ENCODE data around the gene LGR6.

The LGR6 gene

DNA sequence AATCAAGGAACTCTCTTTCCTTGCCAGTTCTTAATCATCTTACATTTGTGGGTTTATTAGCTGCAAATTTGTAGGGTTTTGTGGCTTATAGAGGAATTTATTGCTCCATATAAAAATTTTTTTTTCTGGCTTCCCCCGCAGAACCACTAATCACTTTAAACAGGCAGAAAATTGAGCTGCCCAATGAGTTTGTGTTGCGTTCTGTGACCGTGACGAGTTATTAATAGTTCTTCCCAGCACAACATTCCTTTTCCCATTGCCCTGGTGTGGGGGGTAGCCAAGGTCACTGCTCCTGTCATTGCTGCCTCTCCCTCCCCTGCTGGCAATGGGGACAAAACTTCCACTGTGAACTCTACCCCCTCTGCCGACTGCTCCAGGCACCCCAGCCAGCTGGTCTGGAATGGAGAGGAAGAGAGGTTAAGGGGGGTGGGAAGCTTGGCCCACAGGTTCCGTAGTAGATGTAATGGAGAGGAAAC is 93.1 kb downstream of the LGR6 start:
- H3K9me3 Mint-ChIP-seq: no peaks in the 10 kb centered on the region
- peaks cover 39% of the 10 kb centered on the region for H3K27me3 Mint-ChIP-seq (ENCODE audit: low read depth)
- H3K27ac Mint-ChIP-seq: no peak overlapping the region
- peaks cover 5% of the 10 kb centered on the region for H3K4me1 Mint-ChIP-seq (ENCODE audit: low read depth)
- H3K4me3 Mint-ChIP-seq: no peak overlapping the region
- no peaks in the 10 kb centered on the region for H3K36me3 Mint-ChIP-seq (ENCODE audit: low read depth)

- peaks cover 5% of the 10 kb centered on the region for H3K4me1 Mint-ChIP-seq (ENCODE audit: low read depth)
- no peaks in the 10 kb centered on the region for H3K36me3 Mint-ChIP-seq (ENCODE audit: low read depth)
- H3K9me3 Mint-ChIP-seq: no peaks in the 10 kb centered on the region
- H3K4me3 Mint-ChIP-seq: no peak overlapping the region
- peaks cover 42% of the 10 kb centered on the region for H3K27me3 Mint-ChIP-seq (ENCODE audit: low read depth)
- H3K27ac Mint-ChIP-seq: no peak overlapping the region
Measured at GRCh38 chr1:202287196-202287595, 93.6 kb downstream of the LGR6 start.

DNA sequence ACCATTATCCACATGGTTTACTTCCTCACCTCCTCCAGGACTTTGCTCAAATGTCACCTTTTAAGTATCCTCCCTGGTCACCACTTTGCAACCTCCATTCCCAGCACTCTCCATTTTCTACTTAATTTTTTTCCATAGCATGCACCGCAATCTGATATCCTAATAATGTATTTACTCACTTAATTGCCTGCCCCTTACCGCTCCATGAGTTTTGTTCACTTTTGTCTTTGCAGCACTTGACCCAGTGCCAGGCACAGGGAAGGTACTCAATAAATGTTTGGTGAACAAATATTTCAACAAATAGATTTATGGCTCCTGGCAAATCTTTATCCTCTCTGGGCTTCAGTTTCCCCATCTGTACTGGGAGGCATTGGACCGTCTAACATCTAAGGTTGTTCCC is 94.6 kb downstream of the LGR6 start:
- Mint-ChIP-seq H3K4me3 (no peak overlapping the region), H3K9me3 (no peaks in the 10 kb centered on the region), H3K4me1 (ENCODE audit: low read depth) (peaks cover 5% of the 10 kb centered on the region), H3K27ac (no peak overlapping the region), H3K27me3 (ENCODE audit: low read depth) (peaks cover 40% of the 10 kb centered on the region), H3K36me3 (ENCODE audit: low read depth) (no peaks in the 10 kb centered on the region)

GRCh38 chr1:202289009-202289408 is 95.4 kb downstream of the LGR6 start:
- Mint-ChIP-seq H3K27me3 (ENCODE audit: low read depth) (peaks cover 37% of the 10 kb centered on the region), H3K27ac (no peak overlapping the region), H3K36me3 (ENCODE audit: low read depth) (no peaks in the 10 kb centered on the region), H3K4me1 (ENCODE audit: low read depth) (peaks cover under 1% of the 10 kb centered on the region), H3K4me3 (no peak overlapping the region), H3K9me3 (no peaks in the 10 kb centered on the region)

- peaks cover 14% of the 10 kb centered on the region for H3K4me1 Mint-ChIP-seq (ENCODE audit: low read depth)
- H3K4me3 Mint-ChIP-seq: no peak overlapping the region
- H3K9me3 Mint-ChIP-seq: no peaks in the 10 kb centered on the region
- peaks cover 3% of the 10 kb centered on the region for H3K36me3 Mint-ChIP-seq (ENCODE audit: low read depth)
- H3K27ac Mint-ChIP-seq: no peak overlapping the region
- peaks cover 31% of the 10 kb centered on the region for H3K27me3 Mint-ChIP-seq (ENCODE audit: low read depth)
Measured at GRCh38 chr1:202291001-202291400, 97.4 kb downstream of the LGR6 start.

- Mint-ChIP-seq H3K27ac (no peak overlapping the region), H3K36me3 (ENCODE audit: low read depth) (peaks cover 3% of the 10 kb centered on the region), H3K9me3 (no peaks in the 10 kb centered on the region), H3K27me3 (ENCODE audit: low read depth) (peaks cover 31% of the 10 kb centered on the region), H3K4me1 (ENCODE audit: low read depth) (peaks cover 19% of the 10 kb centered on the region), H3K4me3 (no peak overlapping the region)
Measured at GRCh38 chr1:202291961-202292712, 98.5 kb downstream of the LGR6 start.

- H3K36me3 Mint-ChIP-seq (ENCODE audit: low read depth): peaks cover 3% of the 10 kb centered on the region
- no peak overlapping the region for H3K27ac Mint-ChIP-seq
- no peaks in the 10 kb centered on the region for H3K9me3 Mint-ChIP-seq
- H3K4me1 Mint-ChIP-seq (ENCODE audit: low read depth): peaks cover 19% of the 10 kb centered on the region
- peaks cover 25% of the 10 kb centered on the region for H3K27me3 Mint-ChIP-seq (ENCODE audit: low read depth)
- H3K4me3 Mint-ChIP-seq: no peak overlapping the region
Measured at GRCh38 chr1:202292773-202293172, 99.2 kb downstream of the LGR6 start.

DNA sequence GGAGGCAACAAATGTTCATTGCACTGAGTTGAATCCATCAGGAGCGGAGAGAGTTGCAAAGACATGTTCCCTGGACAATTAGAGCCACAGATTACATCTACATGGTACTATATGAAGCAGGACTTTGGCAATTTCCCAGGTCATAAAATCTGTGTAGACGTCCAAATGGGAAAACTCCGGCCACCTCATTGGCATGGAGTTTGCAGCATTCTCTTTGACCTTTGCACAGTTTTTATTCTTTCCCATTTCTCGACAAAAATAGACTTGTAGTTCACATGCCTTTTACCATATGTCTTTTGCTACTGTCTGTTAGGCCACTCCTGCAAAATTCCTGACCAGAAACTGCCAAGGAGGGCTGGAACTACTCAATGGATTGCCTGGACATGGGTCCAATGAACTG is 100.0 kb downstream of the LGR6 start:
- H3K4me1 Mint-ChIP-seq (ENCODE audit: low read depth): peaks cover 19% of the 10 kb centered on the region
- H3K27ac Mint-ChIP-seq: no peak overlapping the region
- peaks cover 3% of the 10 kb centered on the region for H3K36me3 Mint-ChIP-seq (ENCODE audit: low read depth)
- no peaks in the 10 kb centered on the region for H3K9me3 Mint-ChIP-seq
- no peak overlapping the region for H3K4me3 Mint-ChIP-seq
- peaks cover 18% of the 10 kb centered on the region for H3K27me3 Mint-ChIP-seq (ENCODE audit: low read depth)

GRCh38 chr1:202302166-202302565 is 108.6 kb downstream of the LGR6 start:
- no peak overlapping the region for H3K27ac Mint-ChIP-seq

DNA sequence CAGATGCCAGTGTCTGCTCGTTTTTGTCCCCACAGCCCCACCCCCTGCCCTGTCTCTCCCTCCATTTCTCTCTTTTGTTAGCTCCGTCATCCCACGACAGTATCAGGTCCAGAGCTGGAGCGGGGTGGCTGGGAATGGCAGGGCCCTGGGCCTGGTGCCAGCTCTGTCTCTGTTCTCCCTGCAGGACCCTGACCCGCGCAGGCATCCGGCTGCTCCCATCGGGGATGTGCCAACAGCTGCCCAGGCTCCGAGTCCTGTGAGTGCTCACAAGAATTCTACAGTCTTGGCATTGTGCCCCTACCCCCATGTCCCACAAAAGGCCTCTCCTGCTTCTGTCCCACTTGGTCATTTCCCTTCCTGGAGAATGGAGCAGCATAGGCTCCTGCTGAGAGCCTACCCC is 110.8 kb downstream of the LGR6 start:
- Mint-ChIP-seq H3K9me3 (no peaks in the 10 kb centered on the region), H3K4me1 (ENCODE audit: low read depth) (no peaks in the 10 kb centered on the region), H3K36me3 (ENCODE audit: low read depth) (no peaks in the 10 kb centered on the region), H3K27ac (no peak overlapping the region), H3K4me3 (no peak overlapping the region), H3K27me3 (ENCODE audit: low read depth) (peaks cover 4% of the 10 kb centered on the region)

More at GRCh38 chr1:202302166-202302565, 108.6 kb downstream of the LGR6 start:
- Mint-ChIP-seq H3K27me3 (ENCODE audit: low read depth) (peaks cover 4% of the 10 kb centered on the region), H3K36me3 (ENCODE audit: low read depth) (no peaks in the 10 kb centered on the region), H3K4me3 (no peak overlapping the region), H3K4me1 (ENCODE audit: low read depth) (no peaks in the 10 kb centered on the region), H3K9me3 (no peaks in the 10 kb centered on the region)

GRCh38 chr1:202305168-202305567 is 111.6 kb downstream of the LGR6 start:
- H3K27me3 Mint-ChIP-seq (ENCODE audit: low read depth): peaks cover 4% of the 10 kb centered on the region
- H3K27ac Mint-ChIP-seq: no peak overlapping the region

DNA sequence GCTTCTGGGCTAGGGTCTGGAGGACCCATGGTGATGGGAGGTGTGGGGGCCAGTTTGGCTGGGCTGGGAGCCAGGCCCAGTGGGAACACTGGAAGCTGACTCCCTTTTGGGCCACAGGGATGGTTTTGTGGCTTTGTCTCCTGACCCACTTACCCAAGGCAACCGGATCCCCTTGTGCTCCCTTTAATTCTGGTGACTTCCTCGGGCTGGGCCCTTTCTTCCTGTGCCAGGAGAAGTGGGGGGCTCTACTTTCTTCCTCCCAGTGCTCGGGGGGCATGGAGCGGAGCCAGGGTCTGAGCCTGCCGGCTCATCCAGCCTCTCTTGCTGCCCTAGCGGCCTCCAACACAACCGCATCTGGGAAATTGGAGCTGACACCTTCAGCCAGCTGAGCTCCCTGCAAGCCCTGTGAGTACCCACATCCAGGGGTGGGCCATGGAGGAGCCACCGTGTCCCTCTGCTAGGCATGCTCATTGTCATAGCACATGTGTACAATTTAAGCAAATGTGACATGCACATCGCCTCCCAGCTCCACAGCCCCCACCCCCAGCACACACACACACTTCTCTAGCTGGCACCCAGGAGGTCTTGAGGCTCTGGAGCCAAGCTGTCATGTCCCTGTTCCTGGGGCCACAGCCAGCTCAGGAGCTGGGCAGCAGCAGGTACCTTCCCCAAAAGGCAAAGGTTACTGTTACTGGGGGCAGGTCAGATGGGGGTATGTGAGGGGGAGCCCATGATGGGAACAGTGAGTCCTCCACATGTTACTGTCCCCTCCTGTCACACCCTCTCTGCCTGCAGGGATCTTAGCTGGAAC is 113.1 kb downstream of the LGR6 start:
- Mint-ChIP-seq H3K4me3 (no peak overlapping the region), H3K27me3 (ENCODE audit: low read depth) (peaks cover 4% of the 10 kb centered on the region), H3K36me3 (ENCODE audit: low read depth) (no peaks in the 10 kb centered on the region), H3K9me3 (no peaks in the 10 kb centered on the region), H3K27ac (no peak overlapping the region), H3K4me1 (ENCODE audit: low read depth) (no peaks in the 10 kb centered on the region)

More at GRCh38 chr1:202305168-202305567, 111.6 kb downstream of the LGR6 start:
- no peak overlapping the region for H3K4me3 Mint-ChIP-seq
- H3K4me1 Mint-ChIP-seq (ENCODE audit: low read depth): no peaks in the 10 kb centered on the region
- H3K36me3 Mint-ChIP-seq (ENCODE audit: low read depth): no peaks in the 10 kb centered on the region
- H3K9me3 Mint-ChIP-seq: no peaks in the 10 kb centered on the region

- H3K4me1 Mint-ChIP-seq (ENCODE audit: low read depth): no peaks in the 10 kb centered on the region
- no peaks in the 10 kb centered on the region for H3K9me3 Mint-ChIP-seq
- H3K27me3 Mint-ChIP-seq (ENCODE audit: low read depth): peaks cover 7% of the 10 kb centered on the region
- no peak overlapping the region for H3K27ac Mint-ChIP-seq
- H3K36me3 Mint-ChIP-seq (ENCODE audit: low read depth): no peaks in the 10 kb centered on the region
- H3K4me3 Mint-ChIP-seq: no peak overlapping the region
Measured at GRCh38 chr1:202310071-202310725, 116.6 kb downstream of the LGR6 start.

DNA sequence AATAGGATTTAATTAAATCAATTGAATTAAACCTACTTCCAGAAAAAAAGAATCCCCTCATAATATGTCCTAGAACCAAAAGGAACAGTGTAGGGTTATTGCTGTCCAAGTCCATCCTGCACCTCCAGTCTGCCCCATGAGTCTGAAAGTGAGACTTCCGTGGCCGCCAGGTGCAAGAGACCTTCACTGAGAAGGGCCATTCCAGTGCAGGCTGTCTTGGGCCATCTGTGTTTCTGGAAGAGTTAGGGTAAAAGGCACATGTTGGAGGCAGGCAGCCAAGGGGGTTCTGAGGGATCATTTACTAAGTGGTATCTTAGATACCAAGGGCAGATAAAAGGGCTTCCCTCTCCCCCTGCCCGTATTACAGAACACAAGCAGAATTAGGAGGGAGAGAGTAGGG is 117.1 kb downstream of the LGR6 start:
- Mint-ChIP-seq H3K27ac (no peak overlapping the region), H3K36me3 (ENCODE audit: low read depth) (no peaks in the 10 kb centered on the region), H3K4me1 (ENCODE audit: low read depth) (no peaks in the 10 kb centered on the region), H3K4me3 (no peak overlapping the region), H3K27me3 (ENCODE audit: low read depth) (peaks cover 11% of the 10 kb centered on the region), H3K9me3 (no peaks in the 10 kb centered on the region)

All from T-helper 1 cell treated with Interleukin-12 subunit alpha and Interleukin-12 subunit beta and Interleukin-4 antibody, amounts not matched to agents 30 μg/mL and 1 μg/mL, for 36 hours (primary cell).